Measurements from ENCODE around the gene COPE.

Gene COPE

GRCh38 chr19:18868380-18869022 lies 50.7 kb downstream of the COPE start:
- in situ Hi-C loops (cut with MboI; ENCODE audit: low sequenced_read_pairs): no loop called here

GRCh38 chr19:18867751-18868150 lies 51.4 kb downstream of the COPE start:
- in situ Hi-C loops (cut with MboI; ENCODE audit: low sequenced_read_pairs): no loop called here

- in situ Hi-C loops (cut with MboI; ENCODE audit: low sequenced_read_pairs): no loop called here
Observed at GRCh38 chr19:18867199-18867598, 52.0 kb downstream of the COPE start.

GRCh38 chr19:18866800-18867123 lies 52.4 kb downstream of the COPE start:
- in situ Hi-C loops (cut with MboI; ENCODE audit: low sequenced_read_pairs): no loop called here

DNA sequence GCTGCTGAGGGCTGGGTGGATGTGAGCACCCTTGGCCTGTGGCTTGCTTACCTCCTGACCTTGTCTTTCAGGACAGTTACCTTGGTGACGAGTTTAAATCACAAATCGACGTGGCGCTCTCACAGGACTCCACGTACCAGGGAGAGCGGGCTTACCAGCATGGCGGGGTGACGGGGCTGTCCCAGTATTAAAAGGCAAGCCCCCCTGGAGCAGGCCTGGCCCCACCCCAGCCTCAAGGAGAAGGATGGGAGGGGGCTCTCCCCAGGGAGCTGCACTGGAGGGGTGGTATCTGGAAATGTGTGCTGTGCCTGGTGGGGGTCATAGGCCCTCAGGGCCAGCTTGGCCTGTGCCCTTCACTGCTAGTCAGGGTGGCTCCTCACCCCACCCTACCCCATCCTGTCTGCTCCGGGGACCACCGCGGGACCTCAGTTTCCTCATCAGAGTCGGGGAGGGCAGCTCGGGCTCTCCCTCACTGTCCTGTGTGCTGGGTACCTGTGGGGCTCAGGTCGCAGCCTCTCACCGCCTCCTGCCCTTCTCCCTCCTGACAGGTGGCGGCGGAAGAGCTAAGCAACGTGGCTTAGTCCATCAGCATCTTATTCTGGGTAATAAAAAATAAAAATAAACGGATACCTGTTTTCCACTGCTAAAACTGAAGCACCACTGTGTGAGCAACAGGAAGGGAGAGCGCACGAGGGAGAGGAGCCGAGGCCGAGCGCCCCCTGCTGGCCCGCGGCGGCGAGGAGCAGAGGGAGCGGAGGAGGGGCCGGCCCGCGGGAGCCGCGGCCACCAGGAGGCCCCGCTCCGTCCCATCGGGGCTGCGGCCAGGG lies 53.0 kb downstream of the COPE start:
- in situ Hi-C loops (cut with MboI; ENCODE audit: low sequenced_read_pairs): no loop called here

GRCh38 chr19:18865106-18865972 lies 53.8 kb downstream of the COPE start:
- in situ Hi-C loops (cut with MboI; ENCODE audit: low sequenced_read_pairs): no loop called here

GRCh38 chr19:18863843-18864362 lies 55.3 kb downstream of the COPE start:
- in situ Hi-C loops (cut with MboI; ENCODE audit: low sequenced_read_pairs): no loop called here

- in situ Hi-C loops (cut with MboI; ENCODE audit: low sequenced_read_pairs): no loop called here
Observed at GRCh38 chr19:18862976-18863842, 56.0 kb downstream of the COPE start.

DNA sequence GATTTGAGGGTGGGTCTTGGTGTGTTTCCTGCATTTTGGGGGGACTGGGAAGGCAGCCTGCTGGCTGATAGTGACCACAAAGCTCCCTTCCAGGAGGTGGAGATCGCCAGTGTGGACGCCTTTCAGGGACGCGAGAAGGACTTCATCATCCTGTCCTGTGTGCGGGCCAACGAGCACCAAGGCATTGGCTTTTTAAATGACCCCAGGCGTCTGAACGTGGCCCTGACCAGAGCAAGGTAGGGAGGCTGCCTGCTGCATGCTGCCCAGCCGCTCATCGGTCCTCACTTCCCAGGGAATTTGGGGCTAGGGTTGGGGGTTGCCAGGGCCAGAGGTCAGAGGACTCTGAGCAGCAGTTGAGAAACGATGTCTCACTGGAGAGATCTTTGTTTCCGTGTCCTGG lies 57.3 kb downstream of the COPE start:
- in situ Hi-C loops (cut with MboI; ENCODE audit: low sequenced_read_pairs): no loop called here

GRCh38 chr19:18861235-18861634 lies 58.0 kb downstream of the COPE start:
- in situ Hi-C loops (cut with MboI; ENCODE audit: low sequenced_read_pairs): no loop called here

GRCh38 chr19:18860725-18861124 lies 58.5 kb downstream of the COPE start:
- in situ Hi-C loops (cut with MboI; ENCODE audit: low sequenced_read_pairs): no loop called here

DNA sequence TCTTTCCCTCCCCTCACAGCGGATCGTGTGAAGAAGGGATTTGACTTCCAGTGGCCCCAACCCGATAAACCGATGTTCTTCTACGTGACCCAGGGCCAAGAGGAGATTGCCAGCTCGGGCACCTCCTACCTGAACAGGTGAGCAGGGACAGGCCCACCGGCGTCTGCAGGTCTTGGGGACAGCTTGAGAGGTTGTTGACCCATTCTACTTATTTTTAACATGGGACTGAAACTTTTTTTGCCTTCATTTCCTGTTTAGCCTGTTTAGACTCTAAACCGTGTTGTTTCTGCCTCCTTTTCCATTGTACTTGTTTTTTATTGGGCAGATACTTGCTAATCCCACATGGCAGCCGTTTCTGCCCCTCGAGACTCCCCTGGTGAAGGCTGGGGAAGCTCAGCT lies 58.9 kb downstream of the COPE start:
- in situ Hi-C loops (cut with MboI; ENCODE audit: low sequenced_read_pairs): no loop called here

DNA sequence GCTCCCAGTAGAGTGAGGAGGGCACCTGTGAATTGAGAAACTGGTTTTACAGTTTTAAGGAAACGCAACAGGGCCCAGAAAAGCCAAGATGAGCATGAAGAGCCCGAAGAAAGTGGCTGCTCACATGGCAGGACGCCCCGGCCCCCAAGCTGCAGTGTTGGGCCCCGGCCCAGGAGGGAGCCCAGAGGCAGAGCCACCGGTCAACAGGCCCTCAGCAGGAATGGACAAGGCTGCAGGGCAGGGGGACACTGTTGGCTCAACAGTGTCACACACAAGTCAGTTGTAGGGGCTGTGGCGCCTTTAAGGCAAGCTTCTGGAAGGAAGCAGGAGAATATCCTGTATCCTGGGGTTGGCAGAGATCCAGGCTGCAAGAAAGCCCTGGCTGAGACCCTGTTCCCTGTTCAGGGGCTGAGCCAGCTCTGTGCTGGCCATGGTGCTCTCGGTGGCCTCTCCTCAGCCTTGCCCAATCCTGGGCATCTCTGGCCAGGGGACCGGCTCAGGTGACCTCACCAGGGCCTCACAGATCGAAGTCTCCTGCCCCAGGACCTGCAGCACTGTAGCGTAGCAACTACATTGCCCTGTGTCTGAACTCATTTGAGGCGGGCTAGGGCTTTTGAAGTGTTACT lies 59.4 kb downstream of the COPE start:
- in situ Hi-C loops (cut with MboI; ENCODE audit: low sequenced_read_pairs): no loop called here

DNA sequence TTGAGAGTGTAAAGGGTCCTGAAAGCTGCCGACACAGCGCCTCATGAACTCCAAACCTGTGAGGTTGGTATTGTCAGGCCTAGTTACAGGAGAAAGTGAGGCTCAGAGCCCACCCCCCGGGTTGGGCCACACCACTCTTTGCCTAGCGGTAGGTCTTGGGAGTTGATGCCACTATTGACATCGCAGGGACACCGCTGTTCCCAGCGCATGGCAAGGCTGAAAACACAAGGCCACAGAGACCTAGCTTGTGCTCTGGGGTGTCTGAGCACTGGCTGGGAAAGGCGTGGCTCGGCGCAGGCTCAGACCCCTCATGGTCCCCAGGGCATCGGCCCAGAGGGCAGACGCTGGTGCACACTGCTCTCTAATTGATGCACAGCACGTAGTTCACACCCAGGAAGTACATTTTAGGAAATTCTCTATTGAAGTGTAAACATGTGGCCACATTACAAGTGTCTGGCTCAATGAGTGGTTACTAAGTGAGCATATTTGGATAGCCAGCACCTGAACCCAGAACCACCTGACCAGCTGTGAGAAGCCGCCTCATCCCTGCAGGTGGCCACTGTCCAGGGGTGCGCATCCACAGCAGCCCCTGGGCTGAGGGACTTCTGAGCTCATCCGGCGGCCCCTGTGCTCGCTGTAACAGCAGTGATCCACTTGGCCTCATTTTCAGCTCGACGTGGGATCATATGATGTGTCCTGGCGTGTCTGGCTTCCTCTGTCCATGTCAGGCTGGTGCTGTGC lies 60.1 kb downstream of the COPE start:
- in situ Hi-C loops (cut with MboI; ENCODE audit: low sequenced_read_pairs): no loop called here

DNA sequence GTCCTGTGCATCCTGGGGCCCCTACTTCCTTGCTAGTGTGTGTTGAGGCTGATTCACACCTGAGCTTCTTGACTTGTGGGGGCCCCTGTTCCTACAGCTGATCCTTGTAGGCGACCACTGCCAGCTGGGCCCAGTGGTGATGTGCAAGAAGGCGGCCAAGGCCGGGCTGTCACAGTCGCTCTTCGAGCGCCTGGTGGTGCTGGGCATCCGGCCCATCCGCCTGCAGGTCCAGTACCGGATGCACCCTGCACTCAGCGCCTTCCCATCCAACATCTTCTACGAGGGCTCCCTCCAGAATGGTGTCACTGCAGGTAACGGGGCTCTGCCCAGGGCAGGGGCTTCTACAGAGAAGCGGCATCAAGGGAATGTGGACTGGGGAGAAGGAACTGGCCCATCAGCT lies 62.0 kb downstream of the COPE start:
- in situ Hi-C loops (cut with MboI; ENCODE audit: low sequenced_read_pairs): no loop called here

DNA sequence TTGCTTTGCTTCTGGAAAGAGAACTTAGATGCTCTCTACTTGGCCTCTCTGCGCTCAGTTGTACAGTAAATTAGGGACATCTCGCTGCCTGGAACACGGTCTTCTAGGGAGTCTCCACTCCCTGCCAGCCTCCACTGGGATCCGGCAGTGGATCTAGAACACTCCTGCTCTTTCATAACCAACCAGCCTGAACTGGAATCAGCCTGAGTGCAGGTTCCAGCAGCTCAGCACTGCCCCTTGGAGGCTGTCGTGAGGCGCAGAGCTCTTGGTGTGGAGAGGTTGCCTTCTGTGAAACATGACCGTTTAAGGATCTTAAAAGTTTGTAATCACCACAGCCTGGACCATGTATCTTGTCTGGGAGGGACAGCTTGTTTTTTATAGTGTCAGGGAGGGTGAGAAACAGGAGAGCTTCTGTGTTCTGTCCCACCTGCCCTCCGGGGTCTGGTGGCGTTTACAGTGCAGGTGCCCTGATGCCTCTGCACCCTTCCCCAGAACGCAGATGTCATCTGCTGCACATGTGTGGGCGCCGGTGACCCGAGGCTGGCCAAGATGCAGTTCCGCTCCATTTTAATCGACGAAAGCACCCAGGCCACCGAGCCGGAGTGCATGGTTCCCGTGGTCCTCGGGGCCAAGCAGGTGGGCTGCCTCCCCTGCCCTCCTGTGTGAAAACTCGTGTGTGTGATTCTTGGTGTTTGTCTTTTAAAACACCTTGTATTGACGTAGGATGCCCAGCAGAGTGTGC lies 62.6 kb downstream of the COPE start:
- in situ Hi-C loops (cut with MboI; ENCODE audit: low sequenced_read_pairs): no loop called here

- in situ Hi-C loops (cut with MboI; ENCODE audit: low sequenced_read_pairs): no loop called here
Observed at GRCh38 chr19:18855647-18856384, 63.4 kb downstream of the COPE start.

- in situ Hi-C loops (cut with MboI; ENCODE audit: low sequenced_read_pairs): no loop called here
Observed at GRCh38 chr19:18854982-18855381, 64.2 kb downstream of the COPE start.

Data from hTERT RPE-1 (cell line).